GM12891 (cell line): ENCODE data around the gene ZNF512.

Experiments used
- POLR2A ChIP-seq: IDR thresholded peaks from 2 replicates; pipeline ENCODE4 v1.6.1; 2011; ENCODE audit warnings: low read depth, low read length, control low read depth
- POLR2AphosphoS5 ChIP-seq: IDR thresholded peaks from 2 replicates; pipeline ENCODE4 v1.6.1; 2011; ENCODE audit warnings: low read depth, low read length, control low read depth
- POU2F2 ChIP-seq: IDR thresholded peaks from 2 replicates; pipeline ENCODE4 v1.6.1; 2011; ENCODE audit warnings: low read depth, mild to moderate bottlenecking, control low read depth, low read length, moderate library complexity
- TAF1 ChIP-seq: IDR thresholded peaks from 2 replicates; pipeline ENCODE4 v1.6.1; 2011; ENCODE audit warnings: low read depth, low read length, control low read depth

DNA sequence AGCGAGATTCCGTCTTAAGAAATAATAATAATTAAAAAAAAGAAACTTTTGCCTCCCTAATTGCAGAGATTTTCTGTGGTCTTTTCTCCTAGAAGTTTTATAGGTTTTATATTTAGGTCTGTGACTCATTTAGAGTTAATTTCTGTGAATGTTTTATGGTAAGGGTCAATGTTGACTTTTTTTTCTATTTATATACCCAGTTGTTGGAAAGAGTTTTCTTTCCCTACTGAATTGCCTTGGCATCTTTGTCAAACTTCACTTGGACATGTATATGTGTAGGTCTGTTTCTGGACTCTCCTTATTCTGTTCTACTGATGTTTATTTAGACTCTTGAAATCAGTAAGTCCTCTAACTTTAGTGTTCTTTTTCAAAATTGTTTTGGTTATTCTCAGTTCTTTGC, 5.5 kb downstream of the ZNF512 start:
- no peak for TF ChIP-seq POLR2AphosphoS5
- TF ChIP-seq POLR2A: no peak
- no peak for TF ChIP-seq POU2F2
- no peak for TF ChIP-seq TAF1
